GM19372 (cell line): ENCODE measurements around the gene TREX2.

Source experiments
- ATAC-seq: cut with Tn5 transposase; IDR thresholded peaks from one replicate; pipeline ENCODE4 v1.9.1; 2021; ENCODE audit warnings: mild to moderate bottlenecking, low read depth, moderate library complexity; ENCODE audit not compliant: unreplicated experiment

TREX2 gene

GRCh38 chrX:153445856-153446635 lies at the start of gene TREX2:
TREX2 (minus strand) TSS chrX:153446056; CDS start chrX:153445430, 626 bp downstream.
- no peak for ATAC-seq

DNA sequence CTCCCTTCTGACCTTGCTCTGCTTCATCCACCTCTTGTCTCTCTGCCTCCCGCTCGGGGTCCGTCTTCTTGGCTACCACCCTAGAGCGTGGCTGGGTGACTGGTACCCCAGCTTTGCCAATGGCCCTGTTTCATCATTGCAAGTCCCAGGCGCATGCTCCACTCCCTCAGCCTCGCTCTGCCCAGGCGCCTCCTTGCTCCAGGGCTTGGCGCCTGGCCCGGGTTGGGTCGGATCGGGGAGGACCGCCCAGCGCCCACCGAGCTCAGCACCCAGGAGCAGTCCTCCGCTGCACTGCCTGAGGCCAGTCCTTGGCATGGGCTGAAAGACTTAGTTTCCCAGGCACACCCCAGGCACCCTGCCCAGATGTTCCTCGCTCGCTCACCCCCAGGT lies 49.5 kb upstream of the TREX2 start:
- no peak for ATAC-seq

DNA sequence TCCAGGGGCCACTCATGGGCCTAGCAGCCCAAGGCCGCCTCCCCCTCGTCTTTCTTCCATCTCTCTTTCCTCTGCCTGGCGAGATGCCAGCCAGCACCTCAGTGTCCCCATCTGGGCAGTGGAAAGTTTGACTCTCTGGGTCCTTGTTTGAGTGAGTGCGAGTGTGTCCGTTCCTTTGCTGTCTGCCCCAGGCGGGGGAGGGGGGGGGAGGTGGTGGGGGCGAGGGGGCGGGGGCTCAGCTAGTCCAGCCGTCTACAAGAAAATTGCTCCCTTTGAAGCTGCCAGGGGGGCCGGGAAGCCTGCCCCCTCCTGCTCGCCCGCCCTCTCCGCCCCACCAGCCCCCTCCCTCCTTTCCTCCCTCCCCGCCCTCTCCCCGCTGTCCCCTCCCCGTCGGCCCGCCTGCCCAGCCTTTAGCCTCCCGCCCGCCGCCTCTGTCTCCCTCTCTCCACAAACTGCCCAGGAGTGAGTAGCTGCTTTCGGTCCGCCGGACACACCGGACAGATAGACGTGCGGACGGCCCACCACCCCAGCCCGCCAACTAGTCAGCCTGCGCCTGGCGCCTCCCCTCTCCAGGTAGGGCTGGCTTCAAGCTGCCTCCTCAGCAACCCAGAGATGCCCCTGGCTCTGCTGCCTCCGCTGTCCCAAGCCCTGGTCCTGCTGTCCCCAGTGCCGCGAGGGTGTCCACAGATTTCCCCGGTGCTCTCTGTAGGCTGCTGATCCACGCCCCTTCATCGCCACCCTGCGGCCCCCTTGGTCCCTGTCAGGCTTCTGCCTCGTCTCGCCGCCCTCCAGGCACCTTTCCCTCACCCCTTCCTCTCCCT lies 48.9 kb upstream of the TREX2 start, which contains the start of gene BGN:
Gene BGN (plus strand): TSS at position 440 of the 821 bp plus-strand sequence. CDS start 9,652 bp downstream, outside the sequence.
- ATAC-seq = no peak

- no peak for ATAC-seq
Measured at GRCh38 chrX:153494061-153494460, 48.2 kb upstream of the TREX2 start.

GRCh38 chrX:153493085-153493484 lies 47.2 kb upstream of the TREX2 start:
- no peak for ATAC-seq

GRCh38 chrX:153492543-153492942 lies 46.7 kb upstream of the TREX2 start:
- ATAC-seq = no peak

GRCh38 chrX:153491918-153492317 lies 46.1 kb upstream of the TREX2 start:
- ATAC-seq = no peak

GRCh38 chrX:153491351-153491914 lies 45.6 kb upstream of the TREX2 start:
- ATAC-seq = no peak

- ATAC-seq = no peak
Measured at GRCh38 chrX:153490217-153490930, 44.5 kb upstream of the TREX2 start.

GRCh38 chrX:153488231-153488914 lies 42.5 kb upstream of the TREX2 start:
- no peak for ATAC-seq

GRCh38 chrX:153487590-153488071 lies 41.8 kb upstream of the TREX2 start:
- no peak for ATAC-seq

- no peak for ATAC-seq
Measured at GRCh38 chrX:153486171-153486570, 40.3 kb upstream of the TREX2 start.

- no peak for ATAC-seq
Measured at GRCh38 chrX:153485396-153486080, 39.7 kb upstream of the TREX2 start.

DNA sequence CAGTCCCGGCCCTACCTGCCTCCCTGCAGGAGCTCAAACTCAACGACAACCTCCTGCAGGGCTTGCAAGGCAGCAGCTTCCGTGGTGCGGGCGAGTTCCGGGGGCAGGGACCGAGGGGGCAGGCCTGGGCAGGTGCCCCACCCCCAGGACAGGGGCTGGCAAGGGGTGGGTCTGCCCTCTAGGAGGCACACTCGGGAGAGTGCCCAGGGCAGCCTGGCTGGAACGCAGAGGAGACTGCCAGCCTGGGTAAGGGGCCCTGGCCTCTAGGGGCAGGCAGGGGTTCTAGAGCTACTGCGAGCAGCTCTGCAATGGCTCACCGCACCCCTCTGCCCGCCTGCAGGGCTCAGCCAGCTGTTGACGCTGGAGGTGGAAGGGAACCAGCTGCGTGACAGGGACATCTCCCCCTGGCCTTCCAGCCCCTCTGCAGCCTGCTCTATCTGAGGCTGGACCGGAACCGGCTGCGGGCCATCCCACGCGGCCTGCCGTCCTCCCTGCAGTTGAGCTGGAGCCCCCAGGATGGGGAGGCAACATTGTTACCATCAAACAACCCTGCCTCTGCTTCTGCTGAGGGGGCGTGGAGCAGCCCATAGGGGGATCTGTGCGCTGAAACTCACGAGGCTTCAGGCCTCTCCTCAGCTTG lies 36.6 kb upstream of the TREX2 start:
- ATAC-seq = no peak

GRCh38 chrX:153481043-153481442 lies 35.2 kb upstream of the TREX2 start:
- ATAC-seq = no peak

GRCh38 chrX:153478746-153479145 lies 32.9 kb upstream of the TREX2 start:
- ATAC-seq = no peak

DNA sequence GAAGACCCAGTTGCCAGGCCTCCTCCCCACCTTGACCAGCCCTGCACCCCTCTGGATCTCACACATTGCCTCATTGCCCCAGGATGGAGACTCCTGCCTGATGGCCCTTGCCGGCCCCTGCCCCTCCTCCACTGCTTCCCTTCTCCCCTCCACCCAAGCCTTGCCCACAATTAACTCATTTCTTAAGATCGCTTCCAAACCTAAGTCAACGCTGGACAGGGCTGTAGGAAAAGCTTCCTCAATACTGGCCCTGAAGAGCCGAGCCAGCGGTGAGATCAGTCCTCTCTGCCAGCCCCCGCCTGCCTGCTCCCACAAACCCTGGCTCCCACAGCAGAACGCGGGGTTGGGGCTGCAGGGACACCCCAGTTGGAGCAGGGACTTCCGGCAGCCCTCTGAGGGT lies 32.0 kb upstream of the TREX2 start:
- no peak for ATAC-seq

DNA sequence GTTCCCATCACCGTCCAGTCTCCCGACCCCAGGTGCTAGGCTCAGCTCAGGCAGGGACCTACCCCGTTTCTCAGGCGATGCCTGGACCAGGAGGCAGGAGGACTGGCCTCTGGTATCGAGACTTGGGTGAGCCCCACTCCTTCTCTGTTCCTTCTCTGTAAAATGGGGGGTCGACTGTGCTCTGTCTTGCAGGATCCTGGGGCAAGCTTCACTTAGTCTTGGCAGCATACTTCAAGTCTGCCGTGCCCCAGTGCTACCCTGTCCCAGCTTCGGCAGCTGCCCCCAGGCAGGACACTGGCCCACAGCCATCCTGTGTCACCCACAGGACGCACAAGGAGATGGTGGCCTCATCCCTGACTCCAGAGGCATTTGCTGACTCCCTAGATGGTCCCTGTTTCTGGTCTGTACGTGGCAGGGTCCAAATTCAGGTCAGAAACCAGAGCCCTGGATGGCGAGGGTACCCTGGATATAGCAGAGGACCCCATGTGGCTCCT lies 31.6 kb upstream of the TREX2 start:
- ATAC-seq = no peak
